Measurements from ENCODE around the gene RPL27A.

The RPL27A gene

DNA sequence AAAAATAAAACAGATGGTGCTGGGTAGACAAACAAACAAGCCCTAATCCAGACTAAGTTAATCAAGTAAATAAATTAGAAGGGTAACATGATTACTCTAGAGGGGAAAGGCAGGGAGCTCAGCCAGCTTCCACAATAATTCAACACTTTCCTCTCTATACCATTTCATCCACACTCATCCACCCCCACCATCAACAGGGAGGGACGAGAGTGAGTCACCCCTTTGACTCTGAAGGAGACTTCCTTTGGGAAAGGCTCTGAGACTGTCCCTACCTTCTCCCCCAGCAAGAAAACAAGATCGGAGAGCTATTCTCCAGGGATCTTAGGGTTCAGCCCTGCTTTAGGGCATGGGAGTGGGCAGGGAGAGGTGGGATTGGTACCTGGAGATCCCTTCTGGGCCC is 33.2 kb upstream of the RPL27A start:
- TF ChIP-seq ZNF530 (tag by site-specific recombination; IDR thresholded peaks at IDR 0.05; ENCODE audit: low read depth) (no peak), ZNF138 (tag by site-specific recombination; IDR thresholded peaks at IDR 0.05; ENCODE audit: borderline replicate concordance) (no peak), ZNF112 (tag by site-specific recombination; IDR thresholded peaks at IDR 0.05) (no peak), ZNF585B (tag by site-specific recombination; IDR thresholded peaks at IDR 0.05) (no peak), ZNF792 (tag by site-specific recombination; IDR thresholded peaks at IDR 0.05) (no peak), ZFP69B (tag by site-specific recombination; IDR thresholded peaks at IDR 0.05) (no peak), SCRT1 (tag by site-specific recombination; IDR thresholded peaks at IDR 0.05; ENCODE audit: borderline replicate concordance) (no peak)
- TF ChIP-seq, protein P1, sequence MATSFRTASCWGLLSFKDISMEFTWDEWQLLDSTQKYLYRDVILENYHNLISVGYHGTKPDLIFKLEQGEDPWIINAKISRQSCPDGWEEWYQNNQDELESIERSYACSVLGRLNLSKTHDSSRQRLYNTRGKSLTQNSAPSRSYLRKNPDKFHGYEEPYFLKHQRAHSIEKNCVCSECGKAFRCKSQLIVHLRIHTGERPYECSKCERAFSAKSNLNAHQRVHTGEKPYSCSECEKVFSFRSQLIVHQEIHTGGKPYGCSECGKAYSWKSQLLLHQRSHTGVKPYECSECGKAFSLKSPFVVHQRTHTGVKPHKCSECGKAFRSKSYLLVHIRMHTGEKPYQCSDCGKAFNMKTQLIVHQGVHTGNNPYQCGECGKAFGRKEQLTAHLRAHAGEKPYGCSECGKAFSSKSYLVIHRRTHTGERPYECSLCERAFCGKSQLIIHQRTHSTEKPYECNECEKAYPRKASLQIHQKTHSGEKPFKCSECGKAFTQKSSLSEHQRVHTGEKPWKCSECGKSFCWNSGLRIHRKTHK (tag by site-specific recombination; IDR thresholded peaks at IDR 0.05), result no peak
- ChIA-PET CTCF (no interaction called here), POLR2A (no interaction called here)
- Histone ChIP-seq H3K9me3 (ENCODE audit: control insufficient read depth, insufficient read depth, low read depth, low read length) (no peaks in the 10 kb centered on the region), H3K36me3 (ENCODE audit: control insufficient read depth in 2 of 2, insufficient read depth in 1 of 2, low read length in 2 of 2) (peaks cover 0 to 50% of the 10 kb centered on the region in 2 experiments; a peak in 1 of 3 replicates), H3K4me1 (ENCODE audit: control insufficient read depth, insufficient read depth, low read length) (no peaks in the 10 kb centered on the region), H3K4me3 (ENCODE audit: low read depth, low read length) (no peak overlapping the region), H3K27ac (ENCODE audit: extremely low read depth, low read depth, low read length) (no peak overlapping the region)

DNA sequence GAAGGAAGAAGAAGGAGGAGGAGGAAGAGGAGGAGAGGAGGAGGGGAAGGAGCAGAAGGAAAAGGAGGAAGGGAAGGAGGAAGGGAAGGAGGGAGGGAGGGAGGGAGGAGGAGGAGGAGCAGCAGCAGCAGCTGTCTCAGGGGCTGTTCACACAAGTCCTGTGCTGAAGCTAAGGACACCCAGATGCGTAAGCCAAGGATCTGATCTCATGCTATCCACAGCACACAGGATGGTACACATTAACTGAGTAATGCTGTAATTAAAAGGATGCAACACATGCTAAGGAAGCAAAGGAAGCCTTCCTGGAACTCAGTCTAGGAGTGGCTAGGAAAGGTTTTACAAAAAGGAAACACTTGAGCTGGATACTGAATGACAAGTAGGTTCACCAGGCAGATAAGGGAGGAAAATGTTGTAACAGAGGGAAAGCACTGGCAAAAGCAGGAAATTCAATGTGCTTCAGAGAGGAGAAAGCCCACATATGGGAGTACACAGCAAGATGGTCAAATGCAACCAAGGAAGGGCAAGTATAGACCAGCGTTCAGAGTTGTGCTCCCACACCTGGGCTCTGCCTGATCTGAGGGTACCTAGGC is 32.1 kb upstream of the RPL27A start:
- Histone ChIP-seq H3K4me3 (ENCODE audit: low read depth, low read length) (no peak overlapping the region), H3K4me1 (ENCODE audit: control insufficient read depth, insufficient read depth, low read length) (no peaks in the 10 kb centered on the region), H3K27ac (ENCODE audit: extremely low read depth, low read depth, low read length) (no peak overlapping the region), H3K9me3 (ENCODE audit: control insufficient read depth, insufficient read depth, low read depth, low read length) (no peaks in the 10 kb centered on the region), H3K36me3 (ENCODE audit: control insufficient read depth in 2 of 2, insufficient read depth in 1 of 2, low read length in 2 of 2) (peaks cover 0 to 39% of the 10 kb centered on the region in 2 experiments; a peak in 1 of 3 replicates)
- TF ChIP-seq ZNF133 (tag by site-specific recombination; IDR thresholded peaks at IDR 0.05) (no peak), ZNF2 (tag by site-specific recombination; IDR thresholded peaks at IDR 0.05) (no peak), ZBTB1 (tag by site-specific recombination; IDR thresholded peaks at IDR 0.05) (no peak), ZNF140 (tag by site-specific recombination; IDR thresholded peaks at IDR 0.05) (no peak), TRIM28 (IDR thresholded peaks at IDR 0.05; ENCODE audit: borderline replicate concordance, low read length) (no peak), HOXD13 (CRISPR knock-in tag; IDR thresholded peaks at IDR 0.05; ENCODE audit: borderline replicate concordance) (no peak), YY2 (tag by site-specific recombination; IDR thresholded peaks at IDR 0.05) (no peak), ZNF626 (tag by site-specific recombination; IDR thresholded peaks at IDR 0.05) (no peak), GLIS1 (tag by site-specific recombination; IDR thresholded peaks at IDR 0.05) (no peak), ZNF776 (tag by site-specific recombination; IDR thresholded peaks at IDR 0.05; ENCODE audit: borderline replicate concordance) (no peak), ZNF366 (tag by site-specific recombination; conservative IDR thresholded peaks at IDR 0.05) (no peak)
- TF ChIP-seq, protein P2, sequence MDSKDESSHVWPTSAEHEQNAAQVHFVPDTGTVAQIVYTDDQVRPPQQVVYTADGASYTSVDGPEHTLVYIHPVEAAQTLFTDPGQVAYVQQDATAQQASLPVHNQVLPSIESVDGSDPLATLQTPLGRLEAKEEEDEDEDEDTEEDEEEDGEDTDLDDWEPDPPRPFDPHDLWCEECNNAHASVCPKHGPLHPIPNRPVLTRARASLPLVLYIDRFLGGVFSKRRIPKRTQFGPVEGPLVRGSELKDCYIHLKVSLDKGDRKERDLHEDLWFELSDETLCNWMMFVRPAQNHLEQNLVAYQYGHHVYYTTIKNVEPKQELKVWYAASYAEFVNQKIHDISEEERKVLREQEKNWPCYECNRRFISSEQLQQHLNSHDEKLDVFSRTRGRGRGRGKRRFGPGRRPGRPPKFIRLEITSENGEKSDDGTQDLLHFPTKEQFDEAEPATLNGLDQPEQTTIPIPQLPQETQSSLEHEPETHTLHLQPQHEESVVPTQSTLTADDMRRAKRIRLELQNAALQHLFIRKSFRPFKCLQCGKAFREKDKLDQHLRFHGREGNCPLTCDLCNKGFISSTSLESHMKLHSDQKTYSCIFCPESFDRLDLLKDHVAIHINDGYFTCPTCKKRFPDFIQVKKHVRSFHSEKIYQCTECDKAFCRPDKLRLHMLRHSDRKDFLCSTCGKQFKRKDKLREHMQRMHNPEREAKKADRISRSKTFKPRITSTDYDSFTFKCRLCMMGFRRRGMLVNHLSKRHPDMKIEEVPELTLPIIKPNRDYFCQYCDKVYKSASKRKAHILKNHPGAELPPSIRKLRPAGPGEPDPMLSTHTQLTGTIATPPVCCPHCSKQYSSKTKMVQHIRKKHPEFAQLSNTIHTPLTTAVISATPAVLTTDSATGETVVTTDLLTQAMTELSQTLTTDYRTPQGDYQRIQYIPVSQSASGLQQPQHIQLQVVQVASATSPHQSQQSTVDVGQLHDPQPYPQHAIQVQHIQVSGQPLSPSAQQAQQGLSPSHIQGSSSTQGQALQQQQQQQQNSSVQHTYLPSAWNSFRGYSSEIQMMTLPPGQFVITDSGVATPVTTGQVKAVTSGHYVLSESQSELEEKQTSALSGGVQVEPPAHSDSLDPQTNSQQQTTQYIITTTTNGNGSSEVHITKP (tag by site-specific recombination; IDR thresholded peaks at IDR 0.05), result no peak
- TF ChIP-seq, protein P3, sequence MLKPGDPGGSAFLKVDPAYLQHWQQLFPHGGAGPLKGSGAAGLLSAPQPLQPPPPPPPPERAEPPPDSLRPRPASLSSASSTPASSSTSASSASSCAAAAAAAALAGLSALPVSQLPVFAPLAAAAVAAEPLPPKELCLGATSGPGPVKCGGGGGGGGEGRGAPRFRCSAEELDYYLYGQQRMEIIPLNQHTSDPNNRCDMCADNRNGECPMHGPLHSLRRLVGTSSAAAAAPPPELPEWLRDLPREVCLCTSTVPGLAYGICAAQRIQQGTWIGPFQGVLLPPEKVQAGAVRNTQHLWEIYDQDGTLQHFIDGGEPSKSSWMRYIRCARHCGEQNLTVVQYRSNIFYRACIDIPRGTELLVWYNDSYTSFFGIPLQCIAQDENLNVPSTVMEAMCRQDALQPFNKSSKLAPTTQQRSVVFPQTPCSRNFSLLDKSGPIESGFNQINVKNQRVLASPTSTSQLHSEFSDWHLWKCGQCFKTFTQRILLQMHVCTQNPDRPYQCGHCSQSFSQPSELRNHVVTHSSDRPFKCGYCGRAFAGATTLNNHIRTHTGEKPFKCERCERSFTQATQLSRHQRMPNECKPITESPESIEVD (tag by site-specific recombination; IDR thresholded peaks at IDR 0.05), result no peak
- TF ChIP-seq, protein P4, sequence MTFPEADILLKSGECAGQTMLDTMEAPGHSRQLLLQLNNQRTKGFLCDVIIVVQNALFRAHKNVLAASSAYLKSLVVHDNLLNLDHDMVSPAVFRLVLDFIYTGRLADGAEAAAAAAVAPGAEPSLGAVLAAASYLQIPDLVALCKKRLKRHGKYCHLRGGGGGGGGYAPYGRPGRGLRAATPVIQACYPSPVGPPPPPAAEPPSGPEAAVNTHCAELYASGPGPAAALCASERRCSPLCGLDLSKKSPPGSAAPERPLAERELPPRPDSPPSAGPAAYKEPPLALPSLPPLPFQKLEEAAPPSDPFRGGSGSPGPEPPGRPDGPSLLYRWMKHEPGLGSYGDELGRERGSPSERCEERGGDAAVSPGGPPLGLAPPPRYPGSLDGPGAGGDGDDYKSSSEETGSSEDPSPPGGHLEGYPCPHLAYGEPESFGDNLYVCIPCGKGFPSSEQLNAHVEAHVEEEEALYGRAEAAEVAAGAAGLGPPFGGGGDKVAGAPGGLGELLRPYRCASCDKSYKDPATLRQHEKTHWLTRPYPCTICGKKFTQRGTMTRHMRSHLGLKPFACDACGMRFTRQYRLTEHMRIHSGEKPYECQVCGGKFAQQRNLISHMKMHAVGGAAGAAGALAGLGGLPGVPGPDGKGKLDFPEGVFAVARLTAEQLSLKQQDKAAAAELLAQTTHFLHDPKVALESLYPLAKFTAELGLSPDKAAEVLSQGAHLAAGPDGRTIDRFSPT (tag by site-specific recombination; IDR thresholded peaks at IDR 0.05), result no peak
- CTCF ChIA-PET, result no interaction called here
- POLR2A ChIA-PET, result no interaction called here
